C4-2B (cell line): Measurements from ENCODE around the gene NCCRP1.

Experiments
- CTCF ChIP-seq: fragments of 450-650 bp; conservative IDR thresholded peaks from 2 replicates; pipeline ENCODE4 v1.5.1; 2017; ENCODE audit warnings: mild to moderate bottlenecking
- ZFX ChIP-seq: fragments of 450-650 bp; IDR thresholded peaks from 2 replicates; pipeline ENCODE4 v1.6.1; 2017

- TF ChIP-seq CTCF (no peak), ZFX (no peak)
Measured at GRCh38 chr19:39188960-39189359, 7.8 kb upstream of the NCCRP1 start.
